ENCODE results near the gene RAB33B.
A peak's percentile ranks its signal among the peaks of the same experiment; 100 is the strongest.
"Not testable (repeated sequence)": the region's sequence is repeated elsewhere in the genome, so short reads cannot be mapped to it uniquely, and the experiment has no call there.

RAB33B gene

DNA sequence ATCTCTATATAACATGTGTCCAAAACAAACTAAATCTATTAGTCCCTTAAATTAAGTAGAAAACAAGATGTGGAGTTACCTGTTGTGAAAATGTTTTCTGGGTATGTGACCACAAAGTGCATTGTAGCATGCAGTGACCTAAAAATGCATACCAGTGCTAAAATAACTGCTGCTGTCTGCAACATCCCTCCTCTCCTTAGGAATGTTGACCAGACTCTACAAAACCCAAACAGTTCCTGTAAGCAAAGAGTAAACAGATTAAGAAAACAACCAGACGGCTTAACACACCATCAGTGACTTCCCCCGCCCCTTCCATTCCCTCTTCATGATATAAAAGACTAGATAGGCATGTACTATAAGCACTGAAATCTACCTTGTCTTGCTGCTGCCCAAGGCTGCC is 15.8 kb upstream of the RAB33B start:
- H3K4me3 ChIP-seq (ENCODE audit: low read depth, low read length), result no peak overlapping the region
- TF ChIP-seq, protein P1, sequence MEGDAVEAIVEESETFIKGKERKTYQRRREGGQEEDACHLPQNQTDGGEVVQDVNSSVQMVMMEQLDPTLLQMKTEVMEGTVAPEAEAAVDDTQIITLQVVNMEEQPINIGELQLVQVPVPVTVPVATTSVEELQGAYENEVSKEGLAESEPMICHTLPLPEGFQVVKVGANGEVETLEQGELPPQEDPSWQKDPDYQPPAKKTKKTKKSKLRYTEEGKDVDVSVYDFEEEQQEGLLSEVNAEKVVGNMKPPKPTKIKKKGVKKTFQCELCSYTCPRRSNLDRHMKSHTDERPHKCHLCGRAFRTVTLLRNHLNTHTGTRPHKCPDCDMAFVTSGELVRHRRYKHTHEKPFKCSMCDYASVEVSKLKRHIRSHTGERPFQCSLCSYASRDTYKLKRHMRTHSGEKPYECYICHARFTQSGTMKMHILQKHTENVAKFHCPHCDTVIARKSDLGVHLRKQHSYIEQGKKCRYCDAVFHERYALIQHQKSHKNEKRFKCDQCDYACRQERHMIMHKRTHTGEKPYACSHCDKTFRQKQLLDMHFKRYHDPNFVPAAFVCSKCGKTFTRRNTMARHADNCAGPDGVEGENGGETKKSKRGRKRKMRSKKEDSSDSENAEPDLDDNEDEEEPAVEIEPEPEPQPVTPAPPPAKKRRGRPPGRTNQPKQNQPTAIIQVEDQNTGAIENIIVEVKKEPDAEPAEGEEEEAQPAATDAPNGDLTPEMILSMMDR (IDR thresholded peaks at IDR 0.05; ENCODE audit: low read depth, low read length, missing control alignments), result no peak
- DNase-seq (ENCODE audit: low read depth), result no peak

DNA sequence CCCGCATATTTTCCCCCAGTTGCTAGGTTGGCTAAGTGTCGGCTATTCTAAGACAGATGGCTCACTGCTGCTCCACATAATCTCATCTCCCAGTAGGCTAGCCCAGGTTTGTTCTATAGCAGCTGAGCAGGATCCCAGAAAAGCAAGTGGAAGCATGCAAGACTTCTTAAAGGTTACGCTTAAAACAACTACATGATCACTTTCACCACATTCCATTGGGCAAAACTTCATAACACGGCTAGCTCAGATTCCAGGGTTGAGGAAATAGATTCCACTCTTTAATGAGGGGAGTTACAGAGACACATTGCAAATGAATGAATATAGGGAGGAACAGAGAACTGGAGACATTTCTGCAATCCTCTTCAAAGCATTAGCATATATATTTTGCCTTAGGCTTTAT is 12.9 kb upstream of the RAB33B start:
- H3K4me3 ChIP-seq (ENCODE audit: low read depth, low read length), result no peak overlapping the region
- no peak for DNase-seq (ENCODE audit: low read depth)
- TF ChIP-seq, protein P1 (IDR thresholded peaks at IDR 0.05; ENCODE audit: low read depth, low read length, missing control alignments), result no peak

DNA sequence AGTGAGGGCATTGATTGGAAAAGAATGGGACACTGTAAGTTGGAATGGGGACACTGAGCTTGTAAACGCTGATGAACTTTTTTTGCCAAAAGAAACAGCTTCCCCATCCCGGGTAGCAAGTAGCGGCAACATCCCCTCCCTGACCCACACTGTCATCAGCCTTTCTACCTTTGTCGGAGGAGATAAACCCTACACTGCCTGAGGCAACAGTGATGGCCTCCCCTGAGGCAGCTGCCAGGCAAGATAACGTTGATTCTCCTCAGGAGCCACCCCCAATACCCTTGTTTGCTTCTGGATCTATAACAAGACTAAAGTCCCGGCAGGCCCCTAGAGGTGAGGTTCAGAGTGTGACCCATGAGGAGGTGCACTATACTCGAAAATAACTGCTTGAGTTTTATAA is 10.3 kb upstream of the RAB33B start:
- H3K4me3 ChIP-seq (ENCODE audit: low read depth, low read length), result no peak overlapping the region
- DNase-seq (ENCODE audit: low read depth), result no peak
- TF ChIP-seq, protein P1 (IDR thresholded peaks at IDR 0.05; ENCODE audit: low read depth, low read length, missing control alignments), result no peak

DNA sequence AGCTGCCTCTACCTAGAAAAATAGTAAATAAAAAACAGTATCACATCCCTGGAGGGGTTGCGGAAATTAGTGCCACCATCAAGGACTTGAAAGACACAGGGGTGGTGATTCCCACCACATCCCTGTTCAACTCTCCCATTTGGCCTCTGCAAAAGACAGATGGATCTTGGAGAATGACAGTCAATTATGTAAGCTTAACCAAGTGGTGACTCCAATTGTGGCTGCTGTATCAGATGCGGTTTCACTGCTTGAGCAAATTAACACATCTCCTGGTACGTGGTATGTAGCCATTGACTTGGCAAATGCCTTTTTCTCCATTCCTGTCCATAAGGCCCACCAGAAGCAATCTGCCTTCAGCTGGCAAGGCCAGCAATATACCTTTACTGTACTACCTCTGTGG is 9.0 kb upstream of the RAB33B start:
- H3K4me3 ChIP-seq (ENCODE audit: low read depth, low read length); DNase-seq (ENCODE audit: low read depth): not testable (repeated sequence)

DNA sequence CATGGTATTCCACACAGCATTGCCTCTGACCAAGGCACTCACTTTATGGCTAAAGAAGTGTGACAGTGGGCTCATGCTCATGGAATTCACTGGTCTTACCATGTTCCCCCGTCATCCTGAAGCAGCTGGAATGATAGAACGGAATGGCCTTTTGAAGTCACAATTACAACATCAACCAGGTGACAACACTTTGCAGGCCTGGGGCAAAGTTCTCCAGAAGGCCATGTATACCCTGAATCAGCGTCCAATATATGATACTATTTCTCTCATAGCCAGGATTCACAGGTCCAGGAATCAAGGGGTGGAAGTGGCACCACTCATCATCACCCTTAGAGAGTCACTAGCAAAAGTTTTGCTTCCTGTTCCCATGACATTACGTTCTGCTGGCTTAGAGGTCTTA is 6.8 kb upstream of the RAB33B start:
- not testable (repeated sequence) for H3K4me3 ChIP-seq (ENCODE audit: low read depth, low read length); DNase-seq (ENCODE audit: low read depth)

DNA sequence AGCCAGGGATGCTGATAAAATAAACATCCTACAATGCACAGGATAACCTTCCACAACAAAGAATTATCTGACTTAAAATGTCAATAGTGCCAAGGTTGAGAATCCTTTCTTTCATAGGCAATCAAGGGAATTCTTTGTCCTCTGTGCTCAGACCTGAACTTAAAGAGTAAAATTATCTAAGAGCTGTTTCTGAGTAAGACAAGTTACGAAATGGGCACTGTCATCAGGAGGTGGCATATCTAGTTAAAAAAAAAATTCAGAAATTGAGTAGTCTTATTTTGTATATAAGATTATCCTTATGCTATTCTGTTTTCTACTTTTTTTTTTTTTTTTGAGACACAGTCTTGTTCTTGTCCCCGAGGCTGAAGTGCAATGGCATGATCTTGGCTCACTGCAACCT is 3.3 kb upstream of the RAB33B start:
- no peak overlapping the region for H3K4me3 ChIP-seq (ENCODE audit: low read depth, low read length)
- TF ChIP-seq, protein P1 (IDR thresholded peaks at IDR 0.05; ENCODE audit: low read depth, low read length, missing control alignments), result no peak
- DNase-seq (ENCODE audit: low read depth), result no peak

DNA sequence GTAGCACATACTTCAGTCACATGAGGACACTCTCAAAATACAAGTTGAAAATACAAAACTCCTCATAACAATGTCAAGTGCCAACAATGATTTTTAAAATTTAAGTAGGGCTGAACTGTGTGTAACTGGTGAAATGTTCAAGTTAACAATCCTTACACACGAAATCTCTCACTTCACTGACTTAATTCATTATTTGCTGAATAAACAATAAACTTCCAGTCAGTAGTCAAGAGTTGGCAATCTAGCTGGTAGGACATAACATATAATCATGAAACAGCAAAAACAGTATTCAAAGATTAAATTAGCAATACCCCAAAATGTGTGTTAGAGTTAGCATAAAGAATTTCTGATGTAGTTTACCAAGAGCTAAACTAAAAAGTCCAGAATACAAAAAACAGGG is 1.9 kb upstream of the RAB33B start:
- no peak overlapping the region; the same call in 1 of the 2 replicates for H3K4me3 ChIP-seq (ENCODE audit: low read depth, low read length)

DNA sequence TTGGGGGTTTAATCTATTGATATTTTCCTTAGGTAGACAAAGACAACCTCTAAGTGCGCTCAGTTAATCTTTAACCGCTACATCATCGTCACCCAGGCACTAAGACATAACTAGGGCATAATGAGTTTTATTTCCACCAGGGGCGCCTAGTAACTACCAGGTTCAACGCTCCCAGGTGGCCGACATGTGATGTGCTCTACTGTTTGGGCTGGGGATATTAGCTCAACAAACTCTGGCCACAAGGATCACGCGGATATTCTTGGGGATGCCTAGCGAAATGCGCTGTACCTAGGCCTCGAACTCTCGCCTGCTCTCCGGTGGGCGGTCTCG is 915 bp upstream of the RAB33B start:
- DNase-seq (ENCODE audit: low read depth), result peak; percentile 68
- H3K4me3 ChIP-seq (ENCODE audit: low read depth, low read length), result peak overlapping the region; percentile 100
- TF ChIP-seq, protein P1 (IDR thresholded peaks at IDR 0.05; ENCODE audit: low read depth, low read length, missing control alignments), result peak; percentile 65

More for the DNA sequence above, 1.9 kb upstream of the RAB33B start:
- no peak for DNase-seq (ENCODE audit: low read depth)
- TF ChIP-seq, protein P1 (IDR thresholded peaks at IDR 0.05; ENCODE audit: low read depth, low read length, missing control alignments), result no peak

Measured in GM12864 (cell line).